ENCODE results near the gene CNTNAP2.

Gene CNTNAP2

GRCh38 chr7:147478796-147479195 is 1362.2 kb downstream of the CNTNAP2 start:
- no peak for DNase-seq (ENCODE audit: low read depth in 2 of 2)

- DNase-seq (ENCODE audit: low read depth in 2 of 2) = no peak
Measured at GRCh38 chr7:147483634-147484292, 1367.2 kb downstream of the CNTNAP2 start.

GRCh38 chr7:147485660-147486210 is 1369.1 kb downstream of the CNTNAP2 start:
- no peak for DNase-seq (ENCODE audit: low read depth in 2 of 2)

GRCh38 chr7:147492606-147493005 is 1376.0 kb downstream of the CNTNAP2 start:
- no peak for DNase-seq (ENCODE audit: low read depth in 2 of 2)

GRCh38 chr7:147496209-147496608 is 1379.6 kb downstream of the CNTNAP2 start:
- no peak for DNase-seq (ENCODE audit: low read depth in 2 of 2)

GRCh38 chr7:147497246-147497645 is 1380.6 kb downstream of the CNTNAP2 start:
- no peak for DNase-seq (ENCODE audit: low read depth in 2 of 2)

- DNase-seq (ENCODE audit: low read depth in 2 of 2) = no peak
Measured at GRCh38 chr7:147498081-147498480, 1381.5 kb downstream of the CNTNAP2 start.

- DNase-seq (ENCODE audit: low read depth in 2 of 2) = no peak
Measured at GRCh38 chr7:147509035-147509501, 1392.5 kb downstream of the CNTNAP2 start.

GRCh38 chr7:147509541-147510200 is 1393.1 kb downstream of the CNTNAP2 start:
- DNase-seq (ENCODE audit: low read depth in 2 of 2) = no peak

GRCh38 chr7:147510201-147510542 is 1393.6 kb downstream of the CNTNAP2 start:
- no peak for DNase-seq (ENCODE audit: low read depth in 2 of 2)

- DNase-seq (ENCODE audit: low read depth in 2 of 2) = no peak
Measured at GRCh38 chr7:147510923-147511322, 1394.3 kb downstream of the CNTNAP2 start.

GRCh38 chr7:147513451-147513850 is 1396.8 kb downstream of the CNTNAP2 start:
- no peak for DNase-seq (ENCODE audit: low read depth in 2 of 2)

GRCh38 chr7:147516391-147516790 is 1399.8 kb downstream of the CNTNAP2 start:
- no peak for DNase-seq (ENCODE audit: low read depth in 2 of 2)

- no peak for DNase-seq (ENCODE audit: low read depth in 2 of 2)
Measured at GRCh38 chr7:147519062-147519461, 1402.5 kb downstream of the CNTNAP2 start.

GRCh38 chr7:147523056-147523455 is 1406.5 kb downstream of the CNTNAP2 start:
- DNase-seq (ENCODE audit: low read depth in 2 of 2) = no peak

GRCh38 chr7:147524726-147525250 is 1408.2 kb downstream of the CNTNAP2 start:
- DNase-seq (ENCODE audit: low read depth in 2 of 2) = no peak

- DNase-seq (ENCODE audit: low read depth in 2 of 2) = no peak
Measured at GRCh38 chr7:147525325-147525724, 1408.7 kb downstream of the CNTNAP2 start.

- DNase-seq (ENCODE audit: low read depth in 2 of 2) = no peak
Measured at GRCh38 chr7:147535701-147536111, 1419.1 kb downstream of the CNTNAP2 start.

GRCh38 chr7:147539685-147540084 is 1423.1 kb downstream of the CNTNAP2 start:
- no peak for DNase-seq (ENCODE audit: low read depth in 2 of 2)

- DNase-seq (ENCODE audit: low read depth in 2 of 2) = no peak
Measured at GRCh38 chr7:147540743-147541142, 1424.1 kb downstream of the CNTNAP2 start.

- no peak for DNase-seq (ENCODE audit: low read depth in 2 of 2)
Measured at GRCh38 chr7:147541261-147541660, 1424.7 kb downstream of the CNTNAP2 start.

- DNase-seq (ENCODE audit: low read depth in 2 of 2) = no peak
Measured at GRCh38 chr7:147547252-147547897, 1430.8 kb downstream of the CNTNAP2 start.

Measured in stimulated activated CD4-positive, alpha-beta T cell treated with anti-CD3 and anti-CD28 coated beads, Interleukin-4, amount 100 ng/mL, for 48 hours (primary cell).